ENCODE data around the gene TMPRSS6.
A peak's percentile ranks its signal among the peaks of the same experiment; 100 is the strongest.

TMPRSS6 gene

DNA sequence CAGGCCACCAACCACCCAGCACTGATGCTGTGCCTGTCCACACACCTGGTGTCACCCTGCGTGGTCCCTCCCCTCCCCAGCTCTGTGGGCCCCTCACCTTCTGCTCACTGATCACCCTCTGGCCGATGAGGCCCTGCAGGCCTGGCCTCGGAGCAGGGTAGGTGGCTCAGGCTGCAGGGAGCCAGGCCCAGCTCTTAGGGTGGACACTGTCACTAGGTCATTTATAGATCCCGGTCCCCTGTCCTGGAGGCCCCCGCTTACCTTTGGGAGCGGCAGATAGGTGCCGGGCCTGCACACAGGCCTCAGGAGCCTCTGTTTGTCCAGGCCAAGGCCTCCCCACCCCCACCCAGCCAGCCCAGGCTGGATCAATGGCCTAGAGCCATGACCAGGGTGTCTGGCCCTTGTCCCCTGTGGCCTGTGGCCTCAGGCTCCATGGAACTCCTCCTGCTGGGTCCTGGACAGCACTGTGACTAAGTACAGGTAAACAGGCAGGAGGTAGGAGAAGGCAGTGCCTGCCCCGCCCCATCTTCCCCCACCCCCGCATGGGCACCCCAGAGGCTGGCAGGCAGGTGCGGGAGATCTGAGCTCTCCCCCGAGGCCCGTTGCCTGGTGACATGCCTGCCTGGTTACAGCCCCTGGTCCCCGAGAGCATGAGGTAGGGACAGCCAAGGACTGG is at the start of gene TMPRSS6:
Gene TMPRSS6 (minus strand): TSS at position 472 of the 676 bp plus-strand sequence. CDS start 6,296 bp downstream, outside the sequence.
- DNase-seq (ENCODE audit: low spot score), result no peak

DNA sequence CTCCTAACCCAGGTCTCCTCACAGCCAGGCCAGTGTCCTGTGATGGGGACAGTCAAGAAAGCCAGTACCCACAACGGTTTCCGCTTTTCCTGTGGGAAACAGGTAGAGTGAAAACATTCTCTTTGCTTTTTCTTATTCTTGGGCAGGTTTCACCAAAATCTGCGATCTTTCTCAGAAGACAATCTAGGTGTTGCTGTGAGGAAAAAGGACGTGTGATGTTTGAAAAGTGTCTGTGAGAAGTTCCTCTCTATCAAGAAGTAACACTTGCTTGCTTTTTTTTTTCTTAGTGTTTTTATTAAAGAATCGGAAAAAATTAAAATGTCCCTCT is 49.4 kb upstream of the TMPRSS6 start:
- DNase-seq (ENCODE audit: low spot score), result no peak

DNA sequence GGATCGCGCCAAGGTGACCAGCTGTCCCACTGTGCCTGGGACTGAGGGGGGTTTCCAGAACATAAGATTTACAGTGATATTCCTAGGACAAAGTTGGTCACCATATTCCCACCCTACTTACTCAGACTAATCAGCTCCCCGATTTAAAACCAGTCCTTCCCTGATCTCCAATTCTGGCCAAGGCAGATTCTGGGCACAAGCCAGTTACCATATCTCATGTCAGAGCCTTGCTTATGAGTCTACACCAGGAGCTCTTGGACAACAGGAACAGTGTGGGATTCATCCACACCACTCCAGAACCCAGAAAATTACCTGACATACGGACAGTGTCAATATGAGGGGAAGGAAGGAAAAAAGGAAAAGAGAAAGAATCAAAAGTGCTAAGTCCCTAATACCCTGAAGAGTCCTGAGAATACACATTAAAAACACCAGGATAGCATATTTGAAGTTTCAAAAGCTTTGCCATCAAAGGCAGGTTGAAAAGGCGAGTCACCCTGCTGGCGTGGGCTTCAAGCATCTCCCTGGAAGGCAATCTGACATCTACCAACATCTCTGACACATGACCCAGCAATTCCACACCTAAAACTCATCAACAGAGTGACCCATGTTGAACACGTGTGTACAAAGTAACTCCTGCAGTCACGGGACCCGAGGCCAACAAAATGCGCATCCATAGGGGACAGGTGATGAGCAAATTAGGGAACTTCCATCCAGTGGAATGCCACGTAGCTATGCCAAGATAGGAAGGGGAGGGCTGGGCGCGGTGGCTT is 48.2 kb upstream of the TMPRSS6 start:
- DNase-seq (ENCODE audit: low spot score), result no peak

DNA sequence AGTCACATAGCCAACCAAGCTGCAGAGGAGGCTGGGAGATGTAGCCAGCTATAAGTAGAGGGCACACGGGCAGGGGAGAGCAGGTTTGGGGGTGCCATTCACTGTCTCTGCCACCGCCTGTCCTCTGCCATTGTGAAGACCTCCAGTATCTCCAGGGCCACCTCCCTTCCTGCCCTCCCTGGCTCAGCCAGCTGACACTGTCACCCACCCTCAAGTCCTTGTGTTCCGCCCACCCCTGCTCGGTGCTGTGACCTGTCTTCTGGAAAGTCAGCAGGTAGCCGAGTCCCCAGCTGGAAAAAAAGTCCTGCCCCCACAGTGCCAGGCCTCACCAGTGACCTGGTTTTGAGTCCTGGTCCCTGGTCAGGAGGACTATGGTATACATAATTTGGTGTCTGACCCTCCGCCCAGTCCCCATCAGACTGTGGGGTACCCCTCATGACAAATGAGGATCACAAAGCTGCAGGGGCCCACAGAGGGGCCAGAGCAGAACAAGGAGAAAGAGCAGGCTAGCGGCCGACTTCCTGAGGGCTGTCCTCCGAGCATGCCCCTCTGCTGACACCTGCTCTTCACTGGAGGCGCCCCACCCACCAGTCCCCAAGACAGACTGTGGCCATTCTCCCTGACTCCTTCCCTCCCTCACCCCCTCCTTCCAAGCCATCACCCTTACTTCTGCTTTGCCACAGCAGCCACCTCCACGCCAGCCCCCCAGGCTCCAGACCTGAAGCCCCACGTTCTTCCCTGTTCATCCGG is 47.3 kb upstream of the TMPRSS6 start:
- no peak for DNase-seq (ENCODE audit: low spot score)

DNA sequence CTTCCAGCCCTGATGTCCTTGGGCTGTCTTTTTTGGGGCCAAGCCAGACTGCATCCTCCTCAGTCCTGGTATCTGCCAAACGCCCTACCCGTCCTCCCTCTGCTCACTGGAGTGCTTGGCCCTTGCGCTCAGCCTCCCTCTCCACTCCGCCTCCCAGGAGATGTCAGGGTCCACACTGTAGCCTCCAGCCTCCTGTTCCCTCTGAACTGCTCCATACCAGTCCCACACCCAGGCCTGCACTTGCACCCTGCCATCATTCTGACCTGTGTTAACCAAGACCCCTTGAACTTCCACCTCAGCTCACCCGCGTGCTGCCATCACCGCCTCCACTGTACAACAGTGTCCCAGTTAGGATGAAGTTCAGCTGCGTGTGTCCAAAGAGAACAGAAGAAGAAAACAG is 46.5 kb upstream of the TMPRSS6 start:
- DNase-seq (ENCODE audit: low spot score), result no peak

DNA sequence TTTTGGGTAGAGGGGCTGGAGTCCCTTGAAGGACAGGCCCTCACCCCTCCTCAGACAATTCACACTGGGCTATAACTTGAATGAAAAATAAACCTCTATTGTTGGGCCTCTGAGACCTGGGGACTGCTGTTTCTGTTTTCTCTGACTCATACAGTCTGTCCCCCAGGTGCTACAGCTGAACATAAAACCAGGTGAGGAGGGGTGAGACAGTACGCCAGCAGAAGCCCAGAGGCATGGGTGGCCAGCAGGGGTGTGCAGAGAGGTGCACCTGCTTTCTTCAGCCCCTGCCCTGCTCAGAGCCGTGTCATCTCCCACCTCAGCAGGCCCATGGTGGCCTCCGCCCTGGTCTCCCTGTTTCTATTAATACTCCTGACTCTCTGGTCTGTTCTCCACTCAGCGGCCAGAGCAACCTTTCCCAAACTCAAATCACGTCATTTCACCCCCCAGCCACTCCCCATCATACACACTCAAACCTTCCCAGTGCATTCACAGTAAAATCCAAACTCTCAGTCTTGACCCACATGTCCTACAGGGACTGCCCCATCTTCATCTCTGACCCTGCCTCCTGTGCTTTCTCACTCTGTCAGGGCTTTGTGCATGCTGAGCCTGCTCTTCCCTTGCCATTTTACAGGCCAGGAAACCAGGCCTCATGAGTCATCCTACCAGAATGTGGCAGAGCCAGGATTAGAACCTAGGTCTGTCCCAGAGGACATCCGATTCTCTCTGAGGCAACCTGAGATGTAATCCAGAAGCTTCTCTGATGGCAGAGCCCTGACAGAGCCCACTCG is 45.6 kb upstream of the TMPRSS6 start:
- no peak for DNase-seq (ENCODE audit: low spot score)

DNA sequence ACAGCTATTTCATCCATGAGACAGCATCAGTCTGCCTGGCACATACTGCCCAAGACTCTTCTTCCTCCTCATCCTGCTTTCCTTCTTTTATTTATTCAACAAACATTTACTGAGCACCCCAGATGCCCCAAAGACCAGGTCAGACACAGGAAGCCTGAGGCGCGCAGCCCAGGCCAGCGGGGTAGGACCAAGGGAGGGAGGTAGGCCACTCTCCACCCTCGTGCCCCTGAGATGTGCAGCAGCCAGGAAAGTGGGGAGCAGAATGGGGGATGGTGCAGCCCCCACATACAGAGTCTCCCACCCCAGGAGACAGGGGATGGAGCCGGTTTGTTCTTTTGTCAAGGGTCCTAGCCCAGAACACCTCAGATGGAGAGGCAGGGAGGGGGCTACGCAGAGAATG is 44.4 kb upstream of the TMPRSS6 start:
- DNase-seq (ENCODE audit: low spot score), result no peak

DNA sequence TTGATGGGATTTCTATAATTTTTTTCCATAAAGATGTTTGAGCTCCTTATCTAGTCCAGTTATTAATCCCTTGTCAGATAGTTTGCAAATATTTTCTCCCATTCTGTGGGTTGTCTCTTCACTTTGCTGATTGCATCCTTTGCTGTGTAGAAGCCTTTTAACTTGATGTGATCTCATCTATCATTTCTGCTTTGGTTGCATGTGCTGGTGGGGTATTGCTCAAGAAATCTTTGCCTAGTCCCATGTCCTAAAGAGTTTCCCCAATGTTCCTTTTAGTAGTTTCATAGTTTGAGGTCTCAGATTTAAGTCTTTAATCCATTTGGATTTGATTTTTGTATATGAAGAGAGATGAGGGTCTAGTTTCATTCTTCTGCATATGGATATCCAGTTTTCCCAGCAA is 41.9 kb upstream of the TMPRSS6 start:
- DNase-seq (ENCODE audit: low spot score), result no peak

DNA sequence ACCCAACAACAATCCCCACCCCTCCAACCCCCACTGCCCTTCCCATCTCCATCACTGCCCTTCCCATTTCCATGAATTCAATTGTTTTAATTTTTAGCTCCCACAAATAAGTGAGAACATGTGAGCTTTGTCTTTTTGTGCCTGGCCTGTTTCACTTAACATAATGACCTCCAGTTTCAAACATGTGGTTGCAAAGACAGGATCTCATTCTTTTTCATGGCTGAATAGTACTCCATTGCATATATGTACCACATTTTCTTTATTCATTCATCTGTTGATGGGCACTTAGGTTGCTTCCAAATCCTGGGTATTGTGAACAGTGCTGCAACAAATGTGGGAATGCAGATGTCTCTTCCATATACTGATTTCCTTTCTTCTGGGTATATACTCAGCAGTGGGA is 41.2 kb upstream of the TMPRSS6 start:
- no peak for DNase-seq (ENCODE audit: low spot score)

DNA sequence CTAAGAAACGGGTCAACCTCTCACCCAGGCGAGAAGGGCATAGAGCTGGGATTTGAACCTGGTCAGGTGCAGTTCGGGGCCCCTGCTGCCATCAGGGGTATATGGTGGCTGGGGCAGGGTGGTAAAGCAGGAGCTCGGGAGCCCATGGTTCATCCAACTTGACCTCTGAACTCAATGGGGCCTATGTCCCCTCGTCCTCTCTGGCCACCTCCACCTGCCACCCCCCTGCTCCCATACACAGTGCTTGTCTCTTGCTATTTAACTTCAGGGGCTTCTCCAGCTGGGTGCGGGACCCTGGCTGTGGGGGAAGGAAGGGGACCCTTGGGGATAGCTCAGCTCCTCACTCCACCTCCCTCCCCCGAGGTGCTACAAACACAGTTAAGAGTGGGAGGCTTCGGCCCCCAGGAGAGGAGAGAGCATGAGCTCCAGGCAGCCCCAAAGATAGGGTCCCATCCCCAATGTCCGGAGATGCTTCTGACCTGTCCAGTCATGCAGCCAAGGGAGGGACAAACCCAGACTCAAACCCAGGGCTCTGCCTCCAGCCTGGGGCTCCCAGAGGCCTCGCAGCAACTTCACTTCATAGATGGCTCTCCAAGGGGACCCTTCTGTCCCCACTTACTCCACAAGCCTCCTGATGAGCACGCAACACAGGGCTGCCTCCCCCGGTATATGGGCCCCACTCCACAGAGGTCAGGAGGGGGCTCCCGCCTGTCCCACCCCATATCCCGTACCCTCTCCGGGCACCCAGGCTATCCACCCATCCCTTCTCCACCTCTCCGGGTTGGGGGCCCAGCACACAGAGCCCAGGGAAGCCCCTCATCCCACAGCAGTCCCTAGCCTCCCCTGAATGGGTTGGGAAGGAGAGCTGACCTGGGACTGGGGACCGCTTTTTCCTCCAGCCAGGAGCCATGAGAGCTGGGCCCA is 39.5 kb upstream of the TMPRSS6 start:
- DNase-seq (ENCODE audit: low spot score), result no peak

DNA sequence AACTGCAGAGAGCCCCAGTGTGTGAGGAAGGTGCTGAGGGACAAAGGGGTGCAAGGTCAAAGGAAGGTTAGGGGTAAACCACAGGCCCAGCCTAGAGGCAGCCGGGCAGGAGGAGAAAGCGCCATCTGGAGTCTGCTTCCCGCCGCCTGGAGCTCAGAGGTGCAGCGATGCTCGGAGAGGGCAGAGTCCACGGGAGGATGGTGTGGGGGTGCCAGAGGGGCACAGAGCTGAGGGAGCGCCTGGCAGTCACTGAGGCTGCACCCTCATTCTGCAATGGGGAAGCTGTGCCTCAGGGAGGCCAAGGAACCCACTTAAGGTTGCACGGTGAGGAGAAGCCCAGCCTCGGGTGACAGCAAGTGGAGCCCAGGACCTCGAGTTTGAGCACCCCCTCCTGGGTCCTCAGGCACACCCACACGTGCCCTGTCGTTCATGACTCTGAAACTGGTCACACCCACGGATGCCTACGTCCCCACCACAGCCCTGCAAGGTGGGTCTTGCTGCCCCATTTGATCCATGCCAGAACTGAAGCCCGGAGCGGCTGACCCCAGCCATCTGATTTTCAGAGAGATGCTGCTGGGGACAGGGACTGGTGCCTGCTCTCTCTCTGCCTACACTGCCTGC is 38.6 kb upstream of the TMPRSS6 start:
- DNase-seq (ENCODE audit: low spot score), result no peak

DNA sequence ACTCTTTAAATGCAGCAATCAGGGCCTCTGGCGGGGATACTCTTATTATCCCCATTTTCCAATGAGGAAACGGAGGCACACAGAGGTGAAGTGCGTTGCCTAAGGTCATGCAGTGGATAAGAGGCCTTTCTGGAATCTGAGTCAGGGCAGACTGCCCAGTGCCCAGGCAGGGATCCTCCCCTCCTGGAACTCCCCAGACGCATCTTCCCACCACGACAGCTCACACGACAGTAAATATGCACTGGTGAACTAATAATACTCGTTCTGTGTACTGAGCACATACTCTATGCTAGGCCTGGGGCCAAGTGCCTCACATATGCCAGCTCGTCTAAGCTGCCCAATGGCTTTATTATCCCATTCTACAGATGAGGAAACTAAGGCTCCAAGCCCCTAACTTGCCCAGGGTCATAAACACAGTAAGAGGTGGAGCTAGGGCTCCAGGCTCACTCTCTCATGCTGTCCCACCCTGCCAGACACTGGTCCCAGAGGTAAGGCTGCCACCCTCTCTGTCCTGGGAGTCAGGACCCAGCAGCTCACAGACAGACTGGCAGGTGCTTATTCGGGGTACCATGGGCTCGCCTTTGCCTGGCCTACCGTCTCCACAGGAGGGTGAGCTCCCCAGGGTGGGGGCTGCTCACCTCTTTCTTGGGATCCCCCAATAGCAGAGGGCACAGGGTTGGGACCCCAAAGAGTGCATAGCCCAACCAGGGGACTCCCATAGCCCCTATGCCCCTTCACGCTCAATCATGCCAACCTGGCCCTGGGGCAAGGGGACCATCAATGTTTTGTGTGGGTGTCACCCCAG is 37.9 kb upstream of the TMPRSS6 start:
- DNase-seq (ENCODE audit: low spot score), result no peak

DNA sequence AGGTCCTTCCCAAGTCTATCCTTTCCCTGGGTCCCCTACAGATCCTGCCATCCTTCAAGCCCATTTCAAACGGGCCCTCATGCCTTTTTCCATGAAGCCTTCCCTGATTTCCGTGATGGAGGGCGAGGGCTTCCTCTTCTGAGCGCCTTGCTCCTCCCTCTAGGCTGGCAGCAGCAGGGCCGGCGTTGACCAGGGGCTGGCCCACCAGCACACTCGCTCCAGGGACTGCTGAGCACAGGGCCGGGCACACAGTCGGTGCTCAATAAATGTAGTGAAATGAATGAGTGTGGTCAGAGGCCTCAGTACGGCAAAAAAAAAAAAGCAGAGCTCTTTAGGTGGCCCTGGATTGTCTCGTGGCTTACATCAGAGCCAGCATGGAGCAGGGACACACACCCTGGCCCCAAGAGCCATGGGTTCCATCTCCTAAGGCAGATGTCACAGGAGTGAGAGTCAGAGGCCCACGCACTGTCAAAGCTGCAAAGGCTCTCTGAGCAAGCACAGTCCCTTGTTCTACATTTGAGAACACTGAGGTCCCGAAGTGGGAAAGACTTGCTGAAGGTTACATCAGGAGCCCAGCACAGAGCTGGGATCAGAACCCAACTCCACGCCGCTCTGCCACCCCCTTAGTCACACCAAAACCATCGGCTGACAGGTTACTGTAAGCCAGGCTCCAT is 37.1 kb upstream of the TMPRSS6 start:
- DNase-seq (ENCODE audit: low spot score), result no peak

DNA sequence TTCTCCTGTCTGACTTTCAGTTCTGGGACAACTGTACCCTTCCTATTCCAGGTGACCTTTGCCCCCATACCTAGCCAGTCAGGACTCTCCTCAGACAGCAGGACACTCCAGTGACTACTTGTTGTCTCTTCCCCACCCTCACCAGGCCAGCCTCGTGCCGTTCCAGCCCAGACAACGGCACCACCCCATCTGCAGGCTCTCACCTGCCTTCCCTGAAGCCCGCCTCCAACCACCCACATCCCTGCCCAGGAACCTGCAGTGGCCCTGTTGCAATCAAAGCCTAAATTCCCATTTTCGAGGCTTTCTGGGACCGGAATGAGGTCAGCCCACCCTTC is 36.5 kb upstream of the TMPRSS6 start:
- DNase-seq (ENCODE audit: low spot score), result no peak

DNA sequence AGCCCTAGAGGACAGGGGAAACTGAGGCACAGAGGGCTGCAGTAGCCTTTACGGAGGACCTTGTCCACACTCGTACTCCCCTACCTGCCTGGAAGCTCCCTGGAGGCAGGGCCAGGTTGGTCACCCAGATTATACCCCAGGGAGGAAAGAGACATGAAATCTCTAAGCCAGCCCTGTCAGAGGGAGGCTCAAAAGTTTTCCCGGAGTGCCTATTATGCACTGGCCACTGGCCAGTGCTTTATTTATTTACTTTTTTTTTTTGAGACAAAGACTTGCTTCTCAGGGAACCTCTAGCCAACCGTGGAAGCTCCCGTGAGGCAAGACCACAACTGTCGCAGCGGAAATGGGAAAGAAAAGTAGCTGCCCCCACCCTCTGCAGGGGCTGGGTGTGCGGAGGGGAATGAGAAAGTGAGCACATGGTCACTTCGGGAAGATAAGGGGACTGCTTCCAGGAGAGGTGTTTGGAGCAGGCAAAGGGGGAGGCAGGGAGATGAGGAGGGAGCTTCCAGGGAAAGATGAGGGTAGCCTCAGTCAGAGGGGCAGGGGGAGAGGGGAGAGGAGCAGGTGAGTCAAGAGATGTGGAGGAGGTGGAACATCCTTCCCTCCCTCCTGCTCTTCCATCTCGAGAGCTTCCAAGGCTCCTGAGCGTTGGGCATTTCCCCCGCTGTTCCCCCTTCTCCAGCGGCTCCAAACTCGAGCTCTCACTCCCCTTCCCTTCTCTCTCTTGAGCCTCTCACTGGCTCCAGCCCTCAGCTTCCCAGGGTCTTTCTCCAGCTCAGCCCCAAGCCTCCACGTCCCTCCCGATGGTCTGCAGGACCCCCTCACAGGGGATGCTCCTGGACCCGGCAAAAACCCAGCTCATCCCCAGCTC is 35.9 kb upstream of the TMPRSS6 start:
- no peak for DNase-seq (ENCODE audit: low spot score)

DNA sequence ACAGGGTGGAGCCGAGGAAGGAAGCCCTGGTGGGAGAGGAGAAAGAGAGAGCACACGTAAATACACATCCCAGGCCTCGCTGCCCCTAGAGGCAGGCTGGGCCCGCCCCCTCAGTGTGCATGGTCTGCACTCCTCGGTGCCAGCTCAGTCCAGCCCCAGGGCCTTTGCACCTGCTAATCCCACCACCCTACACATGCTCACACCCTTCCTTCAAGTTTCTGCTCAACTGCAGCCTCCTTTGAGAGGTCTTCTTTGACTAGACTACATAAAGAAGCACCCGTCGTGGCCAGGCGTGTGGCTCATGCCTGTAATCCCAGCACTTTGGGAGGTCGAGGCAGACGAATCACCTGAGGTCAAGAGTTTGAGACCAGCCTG is 34.7 kb upstream of the TMPRSS6 start:
- no peak for DNase-seq (ENCODE audit: low spot score)

DNA sequence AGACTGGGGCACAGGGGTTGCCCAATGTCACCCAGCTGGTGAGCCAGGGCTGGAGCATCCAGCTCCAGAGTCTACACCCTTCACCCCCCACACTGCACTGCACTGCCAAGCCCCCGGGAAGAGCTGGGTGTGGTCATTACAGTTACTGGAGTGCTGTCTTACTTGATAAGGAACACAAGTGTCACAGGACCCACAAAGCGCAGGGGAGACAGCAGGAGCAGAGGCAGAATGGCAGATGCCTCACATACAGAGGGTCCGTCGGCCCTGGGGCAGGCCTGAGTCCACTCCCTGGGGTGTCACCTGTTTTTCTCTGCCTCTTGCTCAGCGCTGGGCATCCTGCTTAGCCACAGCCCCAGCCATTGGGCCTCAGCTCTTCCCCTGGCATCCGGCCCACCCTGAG is 32.5 kb upstream of the TMPRSS6 start:
- DNase-seq (ENCODE audit: low spot score), result peak; percentile 77

DNA sequence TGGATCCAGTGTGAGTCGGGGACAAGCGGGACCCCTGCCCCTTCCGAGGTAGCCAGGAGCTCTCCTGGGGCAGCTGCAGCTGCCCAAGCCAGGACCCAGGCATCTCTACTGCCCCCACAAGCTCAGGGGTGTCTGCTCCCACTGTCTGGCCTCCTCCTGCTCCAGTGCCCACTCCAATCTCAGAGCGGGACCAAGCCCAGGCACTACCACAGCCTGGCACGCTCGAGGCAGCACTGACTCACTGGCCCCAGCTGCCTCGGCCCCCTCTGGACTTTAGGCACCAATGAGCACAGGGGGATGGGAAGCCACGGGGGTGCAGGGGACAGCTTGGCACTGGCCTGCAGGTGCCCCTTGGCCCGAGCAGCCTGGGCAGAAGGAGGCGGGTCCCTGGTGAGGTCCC is 32.0 kb upstream of the TMPRSS6 start:
- DNase-seq (ENCODE audit: low spot score), result no peak
